ENCODE measurements around the gene CCR8.

The CCR8 gene

DNA sequence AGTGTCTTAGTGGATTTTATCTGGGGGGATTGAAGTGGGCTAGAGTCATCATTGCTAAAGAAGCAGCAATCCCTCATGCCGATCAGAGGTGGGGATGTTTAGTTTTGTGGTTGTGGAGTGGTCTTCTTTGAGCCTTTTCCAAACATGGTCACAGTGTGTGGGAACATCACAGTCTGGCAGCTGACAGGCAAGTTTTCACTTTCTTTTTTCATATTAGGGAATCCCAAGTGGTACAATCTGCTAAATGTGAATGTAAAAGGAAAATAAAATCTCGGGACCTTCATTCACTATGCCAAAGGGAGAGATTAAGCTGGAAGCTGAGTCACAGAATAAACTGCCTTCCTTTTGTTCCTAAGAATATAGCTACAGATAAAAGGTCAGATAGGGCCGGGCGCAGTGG lies 39.3 kb upstream of the CCR8 start:
- no peak overlapping the region for H3K4me3 ChIP-seq (replicated peaks; ENCODE audit: insufficient read depth, low read length)
- no peak for TF ChIP-seq SPI1 (IDR thresholded peaks at IDR 0.05; ENCODE audit: borderline replicate concordance, low read depth)
- TF ChIP-seq, protein P1, sequence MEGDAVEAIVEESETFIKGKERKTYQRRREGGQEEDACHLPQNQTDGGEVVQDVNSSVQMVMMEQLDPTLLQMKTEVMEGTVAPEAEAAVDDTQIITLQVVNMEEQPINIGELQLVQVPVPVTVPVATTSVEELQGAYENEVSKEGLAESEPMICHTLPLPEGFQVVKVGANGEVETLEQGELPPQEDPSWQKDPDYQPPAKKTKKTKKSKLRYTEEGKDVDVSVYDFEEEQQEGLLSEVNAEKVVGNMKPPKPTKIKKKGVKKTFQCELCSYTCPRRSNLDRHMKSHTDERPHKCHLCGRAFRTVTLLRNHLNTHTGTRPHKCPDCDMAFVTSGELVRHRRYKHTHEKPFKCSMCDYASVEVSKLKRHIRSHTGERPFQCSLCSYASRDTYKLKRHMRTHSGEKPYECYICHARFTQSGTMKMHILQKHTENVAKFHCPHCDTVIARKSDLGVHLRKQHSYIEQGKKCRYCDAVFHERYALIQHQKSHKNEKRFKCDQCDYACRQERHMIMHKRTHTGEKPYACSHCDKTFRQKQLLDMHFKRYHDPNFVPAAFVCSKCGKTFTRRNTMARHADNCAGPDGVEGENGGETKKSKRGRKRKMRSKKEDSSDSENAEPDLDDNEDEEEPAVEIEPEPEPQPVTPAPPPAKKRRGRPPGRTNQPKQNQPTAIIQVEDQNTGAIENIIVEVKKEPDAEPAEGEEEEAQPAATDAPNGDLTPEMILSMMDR (IDR thresholded peaks at IDR 0.05; ENCODE audit: insufficient read depth, low read length): no peak
- no peak for TF ChIP-seq GABPA (IDR thresholded peaks at IDR 0.05; ENCODE audit: low read depth)
- no peak for TF ChIP-seq POLR2AphosphoS5 (IDR thresholded peaks at IDR 0.05; ENCODE audit: low read depth)
- TF ChIP-seq, protein P2, sequence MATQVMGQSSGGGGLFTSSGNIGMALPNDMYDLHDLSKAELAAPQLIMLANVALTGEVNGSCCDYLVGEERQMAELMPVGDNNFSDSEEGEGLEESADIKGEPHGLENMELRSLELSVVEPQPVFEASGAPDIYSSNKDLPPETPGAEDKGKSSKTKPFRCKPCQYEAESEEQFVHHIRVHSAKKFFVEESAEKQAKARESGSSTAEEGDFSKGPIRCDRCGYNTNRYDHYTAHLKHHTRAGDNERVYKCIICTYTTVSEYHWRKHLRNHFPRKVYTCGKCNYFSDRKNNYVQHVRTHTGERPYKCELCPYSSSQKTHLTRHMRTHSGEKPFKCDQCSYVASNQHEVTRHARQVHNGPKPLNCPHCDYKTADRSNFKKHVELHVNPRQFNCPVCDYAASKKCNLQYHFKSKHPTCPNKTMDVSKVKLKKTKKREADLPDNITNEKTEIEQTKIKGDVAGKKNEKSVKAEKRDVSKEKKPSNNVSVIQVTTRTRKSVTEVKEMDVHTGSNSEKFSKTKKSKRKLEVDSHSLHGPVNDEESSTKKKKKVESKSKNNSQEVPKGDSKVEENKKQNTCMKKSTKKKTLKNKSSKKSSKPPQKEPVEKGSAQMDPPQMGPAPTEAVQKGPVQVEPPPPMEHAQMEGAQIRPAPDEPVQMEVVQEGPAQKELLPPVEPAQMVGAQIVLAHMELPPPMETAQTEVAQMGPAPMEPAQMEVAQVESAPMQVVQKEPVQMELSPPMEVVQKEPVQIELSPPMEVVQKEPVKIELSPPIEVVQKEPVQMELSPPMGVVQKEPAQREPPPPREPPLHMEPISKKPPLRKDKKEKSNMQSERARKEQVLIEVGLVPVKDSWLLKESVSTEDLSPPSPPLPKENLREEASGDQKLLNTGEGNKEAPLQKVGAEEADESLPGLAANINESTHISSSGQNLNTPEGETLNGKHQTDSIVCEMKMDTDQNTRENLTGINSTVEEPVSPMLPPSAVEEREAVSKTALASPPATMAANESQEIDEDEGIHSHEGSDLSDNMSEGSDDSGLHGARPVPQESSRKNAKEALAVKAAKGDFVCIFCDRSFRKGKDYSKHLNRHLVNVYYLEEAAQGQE (IDR thresholded peaks at IDR 0.05; ENCODE audit: insufficient replicate concordance, low read depth): no peak
- H3K27me3 ChIP-seq (ENCODE audit: insufficient read depth, poor library complexity, severe bottlenecking): no peaks in the 10 kb centered on the region
- H3K27ac ChIP-seq (replicated peaks): no peak overlapping the region
- no peak for DNase-seq (ENCODE audit: low read depth in 1 of 2, low spot score in 1 of 2)

DNA sequence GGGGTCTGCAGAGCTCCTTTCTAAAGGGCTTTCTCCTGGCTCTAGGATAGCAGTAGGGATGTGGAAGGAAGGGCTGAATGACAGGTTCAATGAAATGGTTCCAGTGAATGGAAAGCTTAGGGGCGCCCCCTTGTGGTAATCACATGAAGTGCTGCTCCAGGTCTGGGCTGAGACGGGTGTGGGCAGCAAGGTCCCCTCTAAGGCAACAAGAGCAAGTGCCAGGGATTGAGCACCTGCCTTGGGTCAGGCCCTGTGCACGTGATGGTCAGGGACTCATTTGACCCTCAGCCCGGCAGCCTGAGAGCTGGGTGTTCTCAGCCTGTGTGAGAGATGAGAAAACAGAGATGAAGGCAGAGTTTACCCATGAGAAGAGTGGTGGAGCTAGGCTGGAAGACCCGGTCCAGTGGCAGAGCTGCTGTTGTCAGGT lies 37.6 kb upstream of the CCR8 start:
- Histone ChIP-seq H3K27me3 (ENCODE audit: insufficient read depth, poor library complexity, severe bottlenecking) (no peaks in the 10 kb centered on the region), H3K4me3 (replicated peaks; ENCODE audit: insufficient read depth, low read length) (no peak overlapping the region), H3K27ac (replicated peaks) (no peak overlapping the region)
- peak in 1 of 2 experiments; percentile 73 for DNase-seq (ENCODE audit: low read depth in 1 of 2, low spot score in 1 of 2)
- TF ChIP-seq, protein P1 (IDR thresholded peaks at IDR 0.05; ENCODE audit: insufficient read depth, low read length): peak; percentile 90
- no peak for TF ChIP-seq SPI1 (IDR thresholded peaks at IDR 0.05; ENCODE audit: borderline replicate concordance, low read depth)

DNA sequence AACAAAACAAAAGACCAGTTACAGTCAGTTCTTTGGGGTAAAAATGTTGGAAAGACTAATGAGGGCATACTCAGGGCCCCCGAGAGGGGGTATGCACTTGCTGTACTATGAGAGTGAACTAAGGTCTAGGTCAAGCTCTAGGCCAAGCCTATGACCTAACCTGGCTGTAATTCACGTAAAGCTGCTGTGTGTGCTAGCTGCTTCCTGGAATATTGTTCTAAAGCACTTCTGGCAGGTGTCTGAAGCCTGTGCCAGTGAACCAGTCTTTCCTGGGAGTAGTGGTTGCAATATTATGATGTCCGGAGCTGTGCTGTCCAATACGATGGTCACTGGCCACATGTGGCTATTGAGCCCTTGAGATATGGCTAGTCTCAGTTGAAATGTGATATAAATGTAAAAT lies 36.5 kb upstream of the CCR8 start:
- no peak overlapping the region for H3K27ac ChIP-seq (replicated peaks)
- no peaks in the 10 kb centered on the region for H3K27me3 ChIP-seq (ENCODE audit: insufficient read depth, poor library complexity, severe bottlenecking)
- H3K4me3 ChIP-seq (replicated peaks; ENCODE audit: insufficient read depth, low read length): no peak overlapping the region
- DNase-seq (ENCODE audit: low read depth in 1 of 2, low spot score in 1 of 2): no peak
- TF ChIP-seq SPI1 (IDR thresholded peaks at IDR 0.05; ENCODE audit: borderline replicate concordance, low read depth) (no peak), GABPA (IDR thresholded peaks at IDR 0.05; ENCODE audit: low read depth) (no peak), POLR2AphosphoS5 (IDR thresholded peaks at IDR 0.05; ENCODE audit: low read depth) (no peak)
- TF ChIP-seq, protein P2 (IDR thresholded peaks at IDR 0.05; ENCODE audit: insufficient replicate concordance, low read depth): no peak
- TF ChIP-seq, protein P1 (IDR thresholded peaks at IDR 0.05; ENCODE audit: insufficient read depth, low read length): no peak

DNA sequence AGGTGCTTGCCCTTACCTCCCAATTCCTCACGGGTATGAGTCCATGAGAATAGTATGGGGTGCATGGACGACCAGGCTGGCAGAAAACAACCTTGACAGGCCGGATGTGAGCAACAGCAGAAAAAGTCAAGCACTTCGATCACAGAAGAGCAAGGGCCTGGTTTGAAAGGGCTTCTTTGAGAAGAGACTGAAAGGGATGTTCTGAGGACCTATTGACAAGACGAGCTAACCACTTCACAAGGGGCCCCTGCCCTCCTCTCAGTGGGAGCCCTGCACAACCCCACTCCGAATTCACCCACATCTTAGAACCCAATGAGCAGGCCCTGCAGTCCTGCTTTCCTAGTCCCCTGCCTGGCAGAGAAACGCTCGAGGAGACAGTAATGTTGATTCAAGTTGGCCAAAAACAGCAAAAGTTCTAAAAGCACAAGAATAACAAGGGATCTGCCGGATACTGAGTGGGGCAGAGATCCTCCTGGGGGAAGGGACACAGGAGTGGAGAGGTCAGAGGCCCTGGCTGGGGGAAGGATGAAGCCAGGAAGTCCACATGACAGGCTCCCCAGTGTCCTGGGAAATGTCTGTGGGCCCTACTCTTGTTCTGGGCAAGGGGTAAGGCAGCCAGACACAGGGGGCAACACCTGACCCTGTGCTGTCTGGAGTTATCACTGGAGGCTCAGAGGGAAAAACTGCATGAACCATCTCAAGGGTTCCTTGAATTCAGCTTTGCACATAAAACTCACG lies 34.9 kb upstream of the CCR8 start:
- DNase-seq (ENCODE audit: low read depth in 1 of 2, low spot score in 1 of 2): no peak
- Histone ChIP-seq H3K4me3 (replicated peaks; ENCODE audit: insufficient read depth, low read length) (no peak overlapping the region), H3K27ac (replicated peaks) (no peak overlapping the region), H3K27me3 (ENCODE audit: insufficient read depth, poor library complexity, severe bottlenecking) (no peaks in the 10 kb centered on the region)
- no peak for TF ChIP-seq POLR2AphosphoS5 (IDR thresholded peaks at IDR 0.05; ENCODE audit: low read depth)
- TF ChIP-seq, protein P2 (IDR thresholded peaks at IDR 0.05; ENCODE audit: insufficient replicate concordance, low read depth): no peak
- TF ChIP-seq SPI1 (IDR thresholded peaks at IDR 0.05; ENCODE audit: borderline replicate concordance, low read depth): no peak
- TF ChIP-seq, protein P1 (IDR thresholded peaks at IDR 0.05; ENCODE audit: insufficient read depth, low read length): no peak
- TF ChIP-seq GABPA (IDR thresholded peaks at IDR 0.05; ENCODE audit: low read depth): no peak
